GM23338 (cell line): ENCODE measurements around the gene DDTL.
"Not testable (repeated sequence)": the region's sequence is repeated elsewhere in the genome, so short reads cannot be mapped to it uniquely, and the experiment has no call there.

Source experiments
- CTCF ChIP-seq, 2 experiments: fragments of 200-600 bp in 1 of 2; sonication (generic) in 1 of 2; conservative IDR thresholded peaks; 2 replicates each; pipeline versions ENCODE4 v1.5.1 to v1.6.1; 2016 to 2017; ENCODE audit warnings: antibody characterized with exemption in 2 of 2, low read depth in 2 of 2, mild to moderate bottlenecking in 2 of 2, moderate library complexity in 1 of 2
- EZH2phosphoT487 ChIP-seq: fragments of 200-600 bp; sonication (generic); IDR thresholded peaks from one replicate; pipeline ENCODE4 v1.8.1; 2018; ENCODE audit warnings: antibody characterized with exemption; ENCODE audit not compliant: unreplicated experiment
- POLR2AphosphoS5 ChIP-seq: IDR thresholded peaks from 2 replicates; pipeline ENCODE4 v1.6.1; 2016; ENCODE audit warnings: antibody characterized with exemption, low read depth

- not testable (repeated sequence) for TF ChIP-seq EZH2phosphoT487; CTCF (conservative IDR thresholded peaks at IDR 0.05; ENCODE audit: low read depth in 2 of 2); POLR2AphosphoS5
Measured at GRCh38 chr22:23999779-24000178, 33.1 kb downstream of the DDTL start.
